Cerebellar nuclear complex (tissue), 1 donor: ENCODE results near the gene PLXNA4.
"Not testable (repeated sequence)": the region's sequence is repeated elsewhere in the genome, so short reads cannot be mapped to it uniquely, and the experiment has no call there.

Experiments
- DNase-seq, 2 experiments: peaks; one replicate each; lab custom pipeline; 2025; lab: John Stamatoyannopoulos, UW

PLXNA4 gene

DNA sequence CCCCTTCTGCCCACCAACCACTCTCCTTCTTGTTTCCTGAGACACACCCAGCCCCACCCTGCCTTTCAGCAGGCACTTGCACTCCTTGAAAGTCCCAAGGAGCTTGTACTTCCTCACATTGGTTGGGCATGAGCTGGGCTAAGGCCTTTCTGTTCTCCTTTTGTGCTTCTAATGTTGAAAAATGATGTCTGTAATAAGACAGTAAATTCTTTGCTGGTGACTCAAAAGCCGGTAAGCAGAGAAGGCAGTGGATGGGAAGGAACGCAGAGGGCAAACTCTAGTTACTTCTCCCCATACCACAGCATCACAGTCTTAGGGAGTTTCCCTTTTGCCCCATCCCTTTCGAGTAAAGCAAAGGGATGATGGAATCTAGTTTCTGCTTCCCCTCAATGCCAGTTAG lies 185.6 kb downstream of the PLXNA4 start:
- DNase-seq, result no peak

DNA sequence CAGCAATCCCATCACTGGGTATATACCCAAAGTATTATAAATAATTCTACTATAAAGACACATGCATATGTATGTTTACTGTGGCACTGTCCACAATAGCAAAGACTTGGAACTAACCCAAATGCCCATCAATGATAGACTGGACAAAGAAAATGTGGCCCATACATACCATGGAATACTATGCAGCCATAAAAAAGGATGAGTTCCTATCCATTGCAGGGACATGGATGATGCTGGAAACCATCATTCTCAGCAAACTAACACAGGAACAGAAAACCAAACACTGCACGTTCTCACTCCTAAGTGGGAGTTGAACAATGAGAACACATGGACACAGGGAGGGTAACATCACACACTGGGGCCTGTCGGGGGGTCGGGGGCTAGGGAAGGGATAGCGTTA lies 186.2 kb downstream of the PLXNA4 start:
- DNase-seq, result not testable (repeated sequence)

DNA sequence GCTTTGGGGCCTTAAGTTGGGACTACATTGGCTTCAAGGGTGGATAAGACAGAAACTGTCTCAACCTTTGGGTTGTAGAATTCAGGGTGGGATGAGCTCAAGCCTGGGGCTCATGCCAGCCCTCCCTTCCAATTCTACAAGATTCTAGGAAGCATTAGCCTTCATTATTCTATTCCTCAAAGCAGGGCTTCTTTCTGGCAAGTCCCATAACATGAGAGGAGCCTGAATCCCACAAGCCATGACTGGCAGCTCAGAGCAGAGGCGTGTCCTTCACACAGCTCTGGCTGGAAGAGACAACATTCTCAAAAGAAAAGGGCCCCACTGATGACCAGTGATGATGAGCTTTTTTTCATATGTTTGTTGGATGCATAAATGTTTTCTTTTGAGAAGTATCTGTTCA lies 187.6 kb downstream of the PLXNA4 start:
- DNase-seq, result no peak

DNA sequence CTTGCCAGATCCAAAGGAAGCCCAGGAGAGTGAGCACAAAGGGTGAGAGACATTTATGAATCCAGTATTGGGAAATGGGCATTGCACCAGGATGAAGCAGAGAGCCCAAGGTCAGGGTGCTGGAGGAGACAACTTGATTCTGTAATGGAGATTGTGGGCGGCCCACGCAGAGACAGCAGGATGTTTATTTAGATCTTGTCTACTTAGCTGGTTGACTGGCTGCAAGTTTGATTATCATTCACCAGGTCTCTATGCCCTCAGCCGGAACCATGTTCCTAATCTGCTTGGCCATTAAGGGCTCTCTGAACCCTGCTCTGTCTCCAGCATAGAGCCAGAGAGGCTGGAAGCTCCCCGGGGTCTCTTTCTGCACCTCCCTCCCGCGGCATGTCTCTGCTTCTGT lies 188.7 kb downstream of the PLXNA4 start:
- no peak for DNase-seq

DNA sequence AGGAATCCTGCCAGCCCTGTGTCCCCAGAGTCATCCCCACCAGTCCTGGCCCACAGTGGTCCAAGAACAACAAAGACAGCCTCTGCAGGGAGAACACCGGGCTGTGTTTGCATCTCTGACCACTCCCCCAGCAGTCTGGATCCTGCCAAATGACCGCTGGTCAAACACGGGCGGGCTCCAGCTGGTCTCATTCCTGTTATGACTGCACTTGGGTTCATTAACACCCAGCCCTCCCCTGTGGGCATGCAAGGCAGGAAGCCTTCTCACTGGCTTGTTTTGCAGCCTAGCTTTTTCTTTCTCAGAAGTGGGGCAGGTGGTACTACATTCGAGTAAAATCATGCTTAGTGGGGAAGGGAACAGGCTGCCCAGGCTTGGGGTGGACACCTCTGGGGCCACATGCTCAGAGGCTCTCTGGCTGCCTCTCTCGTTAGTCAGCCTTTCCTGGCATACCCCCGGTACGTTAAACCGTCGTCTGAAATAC lies 190.0 kb downstream of the PLXNA4 start:
- no peak for DNase-seq

GRCh38 chr7:132383962-132384361 lies 192.3 kb downstream of the PLXNA4 start:
- DNase-seq, result no peak

GRCh38 chr7:132381742-132382472 lies 194.4 kb downstream of the PLXNA4 start:
- no peak for DNase-seq

DNA sequence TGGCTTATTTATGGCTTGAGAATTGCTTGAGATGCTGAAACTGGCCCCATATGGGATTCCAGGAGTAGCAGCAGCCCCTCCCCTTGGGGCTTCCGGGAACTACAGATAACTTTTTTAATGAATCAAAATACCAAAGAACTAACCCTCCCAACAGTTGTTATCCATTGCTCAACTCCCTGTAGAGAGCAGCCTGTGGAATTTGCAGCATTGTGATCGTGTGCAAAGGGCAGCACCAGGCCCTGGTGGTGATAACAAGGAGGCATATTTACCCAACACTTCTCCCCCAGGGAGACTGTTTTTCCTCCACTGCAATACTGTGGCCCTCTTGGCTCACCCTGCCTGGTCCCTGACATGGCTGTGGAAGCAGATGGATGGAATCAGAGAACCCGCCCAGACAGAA lies 196.2 kb downstream of the PLXNA4 start:
- no peak for DNase-seq

DNA sequence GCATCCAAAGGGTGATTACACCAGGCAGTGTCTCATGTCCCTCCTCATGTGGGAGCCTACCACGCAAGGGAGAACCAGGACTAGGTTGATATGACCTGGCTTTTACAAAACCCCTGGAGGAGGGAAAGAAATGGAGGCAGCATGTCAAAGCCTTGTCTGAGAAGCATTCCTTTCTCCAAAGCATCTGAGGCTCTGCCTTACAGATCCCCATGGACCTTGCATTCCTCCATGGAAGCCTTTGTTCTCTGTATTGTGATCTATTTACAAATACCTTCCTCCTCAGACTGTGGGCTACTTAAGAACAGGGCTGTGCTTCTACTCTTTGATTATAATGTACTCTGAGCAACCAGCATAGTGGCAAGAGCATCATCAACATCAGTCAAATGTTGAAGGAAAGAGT lies 197.0 kb downstream of the PLXNA4 start:
- DNase-seq, result no peak

DNA sequence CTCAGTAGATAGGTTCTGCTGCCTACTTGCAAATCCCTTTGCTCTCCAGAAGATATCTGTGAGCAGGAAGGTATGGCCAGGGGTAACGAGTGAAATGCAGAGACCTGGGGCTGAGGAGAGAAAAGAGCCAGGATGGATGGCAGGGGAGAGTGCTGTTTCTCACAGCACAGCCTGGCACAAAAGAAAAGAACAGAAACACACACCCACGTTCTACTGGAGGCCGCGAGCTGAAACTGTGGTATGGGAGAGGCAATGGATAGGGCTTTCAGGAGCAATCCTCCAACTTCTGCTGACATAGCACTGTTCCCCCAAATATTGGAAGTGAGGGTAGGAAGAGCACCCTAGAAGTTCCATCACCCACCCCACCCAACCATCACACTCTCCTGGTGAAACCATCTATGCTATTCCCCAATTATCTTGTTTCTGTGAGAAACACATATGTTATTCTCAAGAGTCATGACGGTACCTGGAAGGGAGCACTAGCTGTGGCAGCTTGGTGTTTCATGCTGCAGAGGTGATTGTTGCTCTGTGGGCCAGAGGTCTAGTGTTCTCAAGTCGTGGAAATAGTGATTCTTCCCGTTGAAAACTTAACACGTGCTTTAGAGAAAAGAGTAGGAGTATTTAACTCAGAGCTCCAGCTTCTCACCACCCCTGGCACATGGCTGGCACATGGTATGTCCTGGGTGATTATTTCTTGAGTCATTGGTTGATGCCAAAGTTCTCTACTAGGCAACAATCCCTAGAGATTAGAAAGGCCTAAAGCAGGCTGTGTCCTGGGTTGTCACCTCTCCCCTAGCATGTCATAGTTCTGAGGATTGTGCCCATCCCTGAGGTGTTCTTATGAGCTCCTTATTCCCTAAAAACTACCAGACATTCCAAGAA lies 198.3 kb downstream of the PLXNA4 start:
- no peak for DNase-seq

DNA sequence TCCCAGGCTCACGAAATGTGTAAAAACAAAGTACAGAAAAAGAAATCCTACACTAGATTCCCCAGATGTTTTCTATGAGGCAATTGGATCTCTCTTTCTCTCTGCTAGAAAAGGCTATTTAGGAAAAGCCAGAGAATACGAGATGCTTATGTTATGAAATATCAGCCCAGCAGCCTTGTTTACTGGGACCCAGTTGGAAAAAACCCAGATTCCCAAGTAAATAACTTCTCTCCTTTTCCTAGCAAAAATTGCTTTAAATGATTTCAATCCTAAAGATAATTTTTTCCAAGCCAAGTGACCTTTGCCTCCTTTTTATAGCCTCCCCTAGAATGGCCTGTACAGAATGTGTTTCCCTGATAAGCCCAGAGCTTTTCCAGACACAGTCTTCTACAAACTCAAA lies 199.3 kb downstream of the PLXNA4 start:
- DNase-seq, result no peak

GRCh38 chr7:132376361-132377013 lies 199.8 kb downstream of the PLXNA4 start:
- DNase-seq, result no peak

GRCh38 chr7:132373879-132374278 lies 202.4 kb downstream of the PLXNA4 start:
- no peak for DNase-seq

DNA sequence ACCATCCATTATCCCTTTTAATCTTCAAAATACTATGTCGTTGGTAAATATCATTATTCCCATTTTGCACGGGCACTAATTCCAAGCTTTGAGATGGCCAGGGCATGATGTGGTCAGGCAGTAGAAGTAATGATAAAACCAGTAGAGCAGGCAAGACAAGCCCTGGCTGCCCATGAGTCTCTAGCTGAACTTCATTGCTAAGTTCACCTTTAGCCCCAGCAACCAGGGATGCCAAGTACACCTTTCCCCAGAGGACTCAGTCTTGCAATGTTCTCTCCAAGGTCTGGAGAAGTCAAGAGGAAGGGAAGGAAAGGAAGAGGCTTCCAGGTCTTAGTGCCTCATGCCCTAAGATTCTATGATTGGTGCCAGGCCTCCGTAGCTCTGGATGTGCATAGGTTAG lies 203.2 kb downstream of the PLXNA4 start:
- no peak for DNase-seq

DNA sequence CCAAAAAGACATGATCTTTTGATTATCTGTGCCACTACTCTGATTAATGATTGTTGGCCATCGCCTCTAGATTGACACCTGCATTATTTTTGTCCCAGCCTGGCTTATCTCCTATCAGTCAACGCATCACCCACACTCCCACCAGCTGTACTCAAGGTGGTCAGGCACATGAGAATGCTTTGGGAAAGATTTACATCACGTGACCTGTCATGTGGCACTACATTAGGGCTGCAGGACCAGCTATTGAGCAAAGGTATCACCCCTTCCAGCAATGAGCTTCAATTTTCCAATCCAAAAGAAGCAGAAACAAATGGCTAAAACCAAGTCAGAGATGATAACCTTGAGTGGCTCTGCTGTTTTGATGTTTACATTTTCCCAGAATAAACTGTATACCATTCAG lies 204.3 kb downstream of the PLXNA4 start:
- DNase-seq, result no peak

DNA sequence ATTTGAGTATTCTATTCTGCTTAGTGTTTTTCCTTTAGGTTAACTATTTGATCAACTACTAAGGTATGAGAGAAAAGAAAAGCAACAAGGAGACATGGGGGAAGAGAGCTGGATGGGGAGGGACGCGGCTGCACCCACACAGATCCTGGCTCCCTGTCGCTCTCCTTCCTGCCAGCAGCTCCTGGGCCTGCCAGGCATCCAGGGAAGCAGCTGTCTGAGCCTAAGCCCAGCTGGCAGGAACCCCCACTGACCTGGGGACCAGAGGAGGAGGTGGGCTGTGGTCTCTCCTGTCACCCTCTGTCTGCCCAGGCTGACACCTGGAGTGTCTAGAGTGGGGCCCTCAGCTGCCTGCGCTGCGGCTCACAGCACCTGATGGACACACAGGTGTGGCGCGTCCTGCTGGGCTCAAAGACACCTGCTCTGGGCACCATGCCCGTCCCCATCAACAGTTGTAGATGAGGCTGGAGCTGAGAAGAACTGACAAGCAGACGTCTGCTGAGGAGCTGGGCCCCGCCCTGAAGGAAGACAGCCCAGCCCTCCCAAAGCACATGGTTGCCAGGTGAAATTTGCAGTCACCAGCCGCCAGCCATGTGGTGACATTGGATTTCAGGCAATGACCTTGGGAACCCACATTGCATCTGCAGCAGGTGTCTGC lies 207.9 kb downstream of the PLXNA4 start:
- no peak for DNase-seq

GRCh38 chr7:132367795-132368194 lies 208.5 kb downstream of the PLXNA4 start:
- DNase-seq, result no peak

- no peak for DNase-seq
These were observed 209.3 kb downstream of the PLXNA4 start for GRCh38 chr7:132367004-132367403.

DNA sequence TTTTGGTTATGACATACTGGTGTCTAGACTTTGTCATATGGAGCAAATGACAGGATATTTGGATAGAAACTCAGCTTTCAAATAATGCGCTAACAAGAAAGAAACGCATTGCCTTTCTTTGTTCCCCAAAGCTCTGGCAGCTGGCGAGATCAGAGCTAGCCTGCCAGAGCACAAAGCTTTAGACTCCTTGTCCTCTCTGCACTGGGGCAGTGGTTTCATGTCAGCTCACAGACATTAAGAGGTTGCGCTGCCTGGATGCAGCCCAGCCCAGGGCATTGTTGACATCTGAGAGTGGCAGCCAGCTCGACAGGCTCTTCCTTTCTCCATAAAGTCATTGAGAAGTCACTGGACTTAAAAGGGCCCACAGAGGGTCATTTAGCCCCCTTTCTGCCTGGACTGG lies 212.0 kb downstream of the PLXNA4 start:
- no peak for DNase-seq

GRCh38 chr7:132362059-132362458 lies 214.2 kb downstream of the PLXNA4 start:
- DNase-seq, result no peak

DNA sequence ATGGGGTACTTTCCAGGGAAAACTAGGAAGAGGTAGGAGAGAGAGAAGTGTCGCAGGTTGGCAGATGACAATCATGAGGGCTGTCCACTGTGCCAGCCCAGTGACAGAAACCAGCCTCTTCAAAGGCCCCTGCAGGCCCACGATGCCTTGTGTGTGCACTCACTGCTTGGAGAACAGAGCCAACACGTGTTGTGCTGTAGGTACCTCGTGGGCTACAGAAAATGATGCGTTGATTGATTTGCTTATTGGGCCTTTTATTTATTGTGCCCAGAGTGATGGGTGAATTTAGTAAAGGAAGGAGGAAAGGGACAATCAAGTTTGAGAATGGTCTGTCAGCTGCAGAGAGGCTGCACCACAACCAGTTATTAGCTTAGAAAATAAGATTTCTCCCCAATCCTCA lies 215.1 kb downstream of the PLXNA4 start:
- DNase-seq, result no peak

DNA sequence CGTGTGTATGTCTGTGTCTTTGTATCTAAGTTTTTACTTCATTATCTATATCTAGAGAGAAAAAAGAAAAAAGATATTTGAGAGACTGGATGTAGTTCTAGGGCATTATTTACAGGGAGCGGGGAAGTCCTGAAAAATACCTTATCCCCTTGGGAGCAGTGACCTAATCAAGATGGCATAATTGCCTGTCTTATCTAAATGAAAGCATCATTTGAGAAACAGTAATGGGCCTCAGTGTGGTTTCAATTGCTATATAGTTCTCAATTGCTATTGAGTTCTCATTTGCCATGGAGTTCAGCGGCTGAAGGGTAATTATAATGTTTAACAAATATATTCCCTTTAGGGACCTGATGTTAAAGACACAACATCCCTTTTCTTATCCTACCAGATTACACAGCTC lies 216.5 kb downstream of the PLXNA4 start:
- no peak for DNase-seq
